ENCODE results near the gene KIF22. TPM values are rescaled to one million over a fixed set of nuclear protein-coding genes. Genes with fewer than 3 reads are reported as not detected.

Gene KIF22
- total and polyA plus RNA-seq, 9 of the 15 experiments (the other 6 are each of a cell fraction or from before 2014, with no cell fraction given), result 8.7 to 232 (median 131) TPM

DNA sequence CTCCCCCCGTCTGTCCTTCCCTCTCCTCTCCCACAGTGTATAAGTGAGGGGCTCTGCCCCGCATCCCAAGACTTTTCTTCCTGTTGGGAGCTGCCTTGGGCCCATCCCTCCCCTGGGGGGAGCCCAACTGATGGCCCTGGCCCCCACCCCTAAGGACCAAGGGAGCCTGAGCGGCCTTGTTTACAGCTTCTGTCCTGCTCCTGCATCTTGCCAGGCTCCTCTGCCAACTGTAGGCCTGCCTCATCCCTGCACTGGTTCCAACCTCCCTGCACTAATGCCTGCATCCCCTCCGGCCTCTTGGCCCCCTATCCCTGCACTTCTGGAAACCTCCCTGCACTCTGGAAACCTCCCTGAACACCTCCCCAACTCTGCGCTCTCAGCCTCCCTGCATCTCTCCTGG lies 24.0 kb downstream of the KIF22 start (continued):
- no peak for TF ChIP-seq ZNF354B (CRISPR knock-in tag; IDR thresholded peaks at IDR 0.05)

DNA sequence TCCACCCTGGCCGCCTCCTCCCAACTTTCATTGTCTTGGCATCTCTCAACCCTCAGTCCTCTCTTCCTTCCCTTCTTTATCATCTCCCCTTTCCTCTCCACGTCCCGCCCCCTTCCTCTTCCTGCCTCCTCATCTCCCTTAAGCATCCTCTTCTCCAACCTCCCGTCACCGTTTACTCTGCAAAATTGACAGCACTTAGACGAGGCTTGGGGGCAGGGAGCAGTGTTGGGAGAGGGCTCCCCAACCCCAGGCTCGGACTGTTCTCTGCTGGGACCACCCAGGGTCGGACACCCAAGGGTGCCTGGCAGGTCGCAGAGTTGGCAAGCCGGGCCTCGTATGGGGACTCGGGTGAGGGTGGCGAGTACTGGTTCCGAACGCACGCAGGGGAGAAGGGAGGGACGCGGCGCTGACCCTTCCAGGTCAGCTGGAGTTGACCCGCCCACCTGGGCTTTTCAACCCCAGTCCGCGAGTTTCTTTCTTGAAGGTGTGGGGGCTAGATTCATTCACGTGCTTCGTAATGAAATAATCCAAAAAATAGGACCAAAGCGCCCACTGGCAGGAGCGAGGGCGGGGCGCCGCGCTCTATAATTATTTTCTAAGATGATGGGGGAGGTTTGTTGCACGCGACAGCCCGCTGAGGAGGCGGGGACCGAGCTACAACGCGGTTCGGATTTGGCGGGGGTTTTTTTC lies 24.6 kb downstream of the KIF22 start:
- no peaks in the 10 kb centered on the region for H3K9me1 ChIP-seq (ENCODE audit: control insufficient read depth, insufficient read depth, low read length)
- WGBS (ENCODE audit: insufficient coverage, low coverage, missing lambda C conversion rate), result 11% methylated on average over 32 of the region's 39 CpGs
- peaks cover 27% of the 10 kb centered on the region for H3K79me2 ChIP-seq (ENCODE audit: control insufficient read depth, insufficient read depth, low read length)
- FAIRE-seq (peak; percentile 32), ATAC-seq (no peak), DNase-seq (ENCODE audit: extremely low read depth in 1 of 4, low spot score in 3 of 4) (peak in 2 of 4 experiments; percentile 30 to 43)
- in situ Hi-C loops (cut with MboI) (no loop called here), intact Hi-C loops (cut with micrococcal nuclease) (loop anchor here (5.0 to 10.0 kb wide), 2 partner anchors 113 to 210 kb away; partner anchors contain the start of gene C16orf92)
- POLR2A ChIA-PET, result interaction anchor here (0.6 to 2.5 kb wide), 9 partner anchors 8 to 250 kb away, joined by 3 to 8 read pairs (median 4); partner anchors contain the start of gene MAZ
- peaks cover 30 to 73% of the 10 kb centered on the region in 2 experiments for H3K4me1 ChIP-seq (replicated peaks in 1 of 2; ENCODE audit: control insufficient read depth in 2 of 2, insufficient read depth in 2 of 2, low read length in 2 of 2)
- H3K9ac ChIP-seq (ENCODE audit: insufficient read depth in 1 of 2, low read depth in 2 of 2, low read length in 2 of 2), result peak overlapping the region; percentile 62 to 88
- no peaks in the 10 kb centered on the region for H3K9me3 ChIP-seq (replicated peaks; ENCODE audit: control insufficient read depth, insufficient read depth, low read depth, low read length)
- H2AFZ ChIP-seq (ENCODE audit: low read depth, low read length), result peak overlapping the region; percentile 95
- H4K20me1 ChIP-seq (replicated peaks; ENCODE audit: control insufficient read depth, insufficient read depth, low read length), result peaks cover 9% of the 10 kb centered on the region; the same call in 1 of the 2 replicates
- peak overlapping the region; percentile 68 for H3K4me3 ChIP-seq
- H3K27ac ChIP-seq (ENCODE audit: extremely low read depth, low read depth, low read length), result peak overlapping the region; percentile 71; the same call in 2 of the 3 replicates
- CTCF ChIA-PET (ENCODE audit: low intra/inter-chr PET ratio), result interaction anchor here (0.7 to 1.9 kb wide), 2 partner anchors 115 to 208 kb away, joined by 5 read pairs; partner anchors contain the start of gene C16orf92
- H3K4me2 ChIP-seq (ENCODE audit: insufficient read depth, low read length), result peak overlapping the region; percentile 72
- H3K36me3 ChIP-seq (ENCODE audit: control insufficient read depth, insufficient read depth, low read length), result peaks cover 30% of the 10 kb centered on the region
- H3K27me3 ChIP-seq (ENCODE audit: control insufficient read depth in 2 of 2, insufficient read depth in 2 of 2, low read length in 2 of 2), result no peaks in the 10 kb centered on the region
- BruUV-seq (replicated peaks), result TSS peak; percentile 57
- TF ChIP-seq, protein P1, sequence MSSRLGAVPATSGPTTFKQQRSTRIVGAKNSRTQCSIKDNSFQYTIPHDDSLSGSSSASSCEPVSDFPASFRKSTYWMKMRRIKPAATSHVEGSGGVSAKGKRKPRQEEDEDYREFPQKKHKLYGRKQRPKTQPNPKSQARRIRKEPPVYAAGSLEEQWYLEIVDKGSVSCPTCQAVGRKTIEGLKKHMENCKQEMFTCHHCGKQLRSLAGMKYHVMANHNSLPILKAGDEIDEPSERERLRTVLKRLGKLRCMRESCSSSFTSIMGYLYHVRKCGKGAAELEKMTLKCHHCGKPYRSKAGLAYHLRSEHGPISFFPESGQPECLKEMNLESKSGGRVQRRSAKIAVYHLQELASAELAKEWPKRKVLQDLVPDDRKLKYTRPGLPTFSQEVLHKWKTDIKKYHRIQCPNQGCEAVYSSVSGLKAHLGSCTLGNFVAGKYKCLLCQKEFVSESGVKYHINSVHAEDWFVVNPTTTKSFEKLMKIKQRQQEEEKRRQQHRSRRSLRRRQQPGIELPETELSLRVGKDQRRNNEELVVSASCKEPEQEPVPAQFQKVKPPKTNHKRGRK (tag; IDR thresholded peaks at IDR 0.05), result peak; percentile 64; the same call in 1 of the 2 replicates
- peak in 1 of 2 experiments; percentile 52; a peak in 1 of 4 replicates for TF ChIP-seq HDAC1 (IDR thresholded peaks at IDR 0.05)
- 0 out of 2 replicates have a peak, but pooled peaks have one; percentile 2 for TF ChIP-seq SPI1 (IDR thresholded peaks at IDR 0.05; ENCODE audit: borderline replicate concordance, low read depth, low read length)
- TF ChIP-seq, protein P2, sequence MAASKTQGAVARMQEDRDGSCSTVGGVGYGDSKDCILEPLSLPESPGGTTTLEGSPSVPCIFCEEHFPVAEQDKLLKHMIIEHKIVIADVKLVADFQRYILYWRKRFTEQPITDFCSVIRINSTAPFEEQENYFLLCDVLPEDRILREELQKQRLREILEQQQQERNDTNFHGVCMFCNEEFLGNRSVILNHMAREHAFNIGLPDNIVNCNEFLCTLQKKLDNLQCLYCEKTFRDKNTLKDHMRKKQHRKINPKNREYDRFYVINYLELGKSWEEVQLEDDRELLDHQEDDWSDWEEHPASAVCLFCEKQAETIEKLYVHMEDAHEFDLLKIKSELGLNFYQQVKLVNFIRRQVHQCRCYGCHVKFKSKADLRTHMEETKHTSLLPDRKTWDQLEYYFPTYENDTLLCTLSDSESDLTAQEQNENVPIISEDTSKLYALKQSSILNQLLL (CRISPR knock-in tag; IDR thresholded peaks at IDR 0.05; ENCODE audit: borderline replicate concordance), result no peak
- peak; percentile 65; the same call in 1 of the 2 replicates for TF ChIP-seq CTBP1 (IDR thresholded peaks at IDR 0.05; ENCODE audit: borderline replicate concordance)
- TF ChIP-seq NCOA4 (IDR thresholded peaks at IDR 0.05; ENCODE audit: partially characterized antibody), result peak; percentile 29

All from K562 (cell line).